Middle frontal gyrus (tissue), 1 donor: ENCODE data around the gene GADD45GIP1.
"Not testable (repeated sequence)": the region's sequence is repeated elsewhere in the genome, so short reads cannot be mapped to it uniquely, and the experiment has no call there.

ENCODE experiments used
- DNase-seq: peaks from one replicate; pipeline ENCODE4 v3.0.0-alpha.2; 2015; ENCODE audit warnings: low spot score; ENCODE audit errors: extremely low spot score

The GADD45GIP1 gene

DNA sequence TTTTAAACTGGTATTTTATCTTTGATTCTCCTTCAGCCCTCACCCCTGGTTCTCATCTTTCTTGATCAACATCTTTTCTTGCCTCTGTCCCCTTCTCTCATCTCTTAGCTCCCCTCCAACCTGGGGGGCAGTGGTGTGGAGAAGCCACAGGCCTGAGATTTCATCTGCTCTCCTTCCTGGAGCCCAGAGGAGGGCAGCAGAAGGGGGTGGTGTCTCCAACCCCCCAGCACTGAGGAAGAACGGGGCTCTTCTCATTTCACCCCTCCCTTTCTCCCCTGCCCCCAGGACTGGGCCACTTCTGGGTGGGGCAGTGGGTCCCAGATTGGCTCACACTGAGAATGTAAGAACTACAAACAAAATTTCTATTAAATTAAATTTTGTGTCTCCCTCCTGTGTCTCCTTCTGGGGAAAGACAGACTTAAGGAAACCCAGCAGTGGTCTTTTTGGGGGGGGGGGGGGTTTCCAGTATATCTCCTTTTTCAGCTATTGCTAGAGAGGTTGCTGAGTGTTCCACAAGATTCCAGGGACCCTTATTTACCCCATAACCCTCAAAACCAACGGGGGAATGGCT lies 12.8 kb downstream of the GADD45GIP1 start:
- DNase-seq: no peak

DNA sequence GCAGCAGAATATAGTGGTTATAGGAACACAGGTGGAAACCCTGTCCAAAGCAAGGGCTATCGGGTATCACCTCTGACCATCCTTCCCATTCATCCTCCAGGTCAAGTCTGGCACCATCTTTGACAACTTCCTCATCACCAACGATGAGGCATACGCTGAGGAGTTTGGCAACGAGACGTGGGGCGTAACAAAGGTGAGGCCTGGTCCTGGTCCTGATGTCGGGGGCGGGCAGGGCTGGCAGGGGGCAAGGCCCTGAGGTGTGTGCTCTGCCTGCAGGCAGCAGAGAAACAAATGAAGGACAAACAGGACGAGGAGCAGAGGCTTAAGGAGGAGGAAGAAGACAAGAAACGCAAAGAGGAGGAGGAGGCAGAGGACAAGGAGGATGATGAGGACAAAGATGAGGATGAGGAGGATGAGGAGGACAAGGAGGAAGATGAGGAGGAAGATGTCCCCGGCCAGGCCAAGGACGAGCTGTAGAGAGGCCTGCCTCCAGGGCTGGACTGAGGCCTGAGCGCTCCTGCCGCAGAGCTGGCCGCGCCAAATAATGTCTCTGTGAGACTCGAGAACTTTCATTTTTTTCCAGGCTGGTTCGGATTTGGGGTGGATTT lies 13.5 kb downstream of the GADD45GIP1 start:
- no peak for DNase-seq

DNA sequence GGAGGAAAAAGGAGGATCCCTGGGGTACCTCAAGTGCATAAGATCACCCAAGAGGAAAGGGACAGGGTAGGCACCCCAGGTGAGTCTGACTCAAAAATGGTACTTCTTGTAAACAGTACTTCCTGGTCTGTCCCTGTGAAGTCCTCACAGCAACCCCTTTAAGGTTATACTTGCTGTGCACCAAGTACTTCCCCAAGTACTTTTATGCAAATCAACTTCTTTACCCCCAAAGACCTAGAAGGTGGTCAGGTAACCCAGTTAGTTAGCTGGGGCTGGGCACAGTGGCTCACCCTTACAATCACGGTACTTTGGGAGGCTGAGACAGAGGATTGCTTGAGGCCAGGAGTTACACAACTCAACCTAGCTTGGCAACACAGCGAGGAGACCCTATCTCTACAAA lies 16.1 kb downstream of the GADD45GIP1 start:
- DNase-seq: no peak

DNA sequence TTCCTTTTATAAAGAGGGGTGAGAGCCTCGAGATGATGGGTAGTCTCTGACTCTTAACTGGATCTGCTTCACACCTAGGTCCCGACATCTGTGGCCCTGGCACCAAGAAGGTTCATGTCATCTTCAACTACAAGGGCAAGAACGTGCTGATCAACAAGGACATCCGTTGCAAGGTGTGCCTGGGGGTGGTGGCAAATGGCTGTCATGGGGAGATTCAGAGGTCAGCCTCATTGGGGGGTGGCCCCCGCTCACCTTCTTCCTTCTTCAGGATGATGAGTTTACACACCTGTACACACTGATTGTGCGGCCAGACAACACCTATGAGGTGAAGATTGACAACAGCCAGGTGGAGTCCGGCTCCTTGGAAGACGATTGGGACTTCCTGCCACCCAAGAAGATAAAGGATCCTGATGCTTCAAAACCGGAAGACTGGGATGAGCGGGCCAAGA lies 17.0 kb downstream of the GADD45GIP1 start:
- DNase-seq: no peak

DNA sequence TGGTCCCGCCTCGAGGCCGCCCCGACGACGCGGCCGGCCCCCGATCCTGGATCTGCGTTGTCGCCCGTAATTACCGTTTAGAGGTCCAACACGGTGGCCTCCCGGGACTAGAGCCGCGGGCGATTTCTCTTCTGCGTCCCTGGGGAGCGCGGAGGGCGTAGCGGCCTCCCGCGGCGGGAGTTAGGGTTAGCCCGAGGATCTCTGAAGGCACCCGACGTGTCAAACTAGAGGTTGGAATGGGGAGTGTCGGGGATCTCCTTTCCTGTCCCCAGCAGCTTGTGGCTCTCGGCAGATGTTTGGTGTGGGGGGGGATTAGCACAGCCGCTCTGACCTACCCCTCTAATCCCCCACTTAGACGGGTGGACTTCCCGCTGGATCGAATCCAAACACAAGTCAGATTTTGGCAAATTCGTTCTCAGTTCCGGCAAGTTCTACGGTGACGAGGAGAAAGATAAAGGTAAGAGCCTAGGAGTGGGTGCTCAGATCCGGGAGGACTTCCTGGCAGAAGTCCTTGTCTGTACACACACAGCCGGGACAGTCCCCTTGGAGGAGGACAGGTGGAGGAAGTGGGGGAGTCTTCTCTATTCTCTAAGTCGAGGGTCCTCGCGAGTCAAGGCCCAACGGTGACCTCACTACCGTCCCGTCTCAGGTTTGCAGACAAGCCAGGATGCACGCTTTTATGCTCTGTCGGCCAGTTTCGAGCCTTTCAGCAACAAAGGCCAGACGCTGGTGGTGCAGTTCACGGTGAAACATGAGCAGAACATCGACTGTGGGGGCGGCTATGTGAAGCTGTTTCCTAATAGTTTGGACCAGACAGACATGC lies 18.0 kb downstream of the GADD45GIP1 start:
- DNase-seq: no peak

DNA sequence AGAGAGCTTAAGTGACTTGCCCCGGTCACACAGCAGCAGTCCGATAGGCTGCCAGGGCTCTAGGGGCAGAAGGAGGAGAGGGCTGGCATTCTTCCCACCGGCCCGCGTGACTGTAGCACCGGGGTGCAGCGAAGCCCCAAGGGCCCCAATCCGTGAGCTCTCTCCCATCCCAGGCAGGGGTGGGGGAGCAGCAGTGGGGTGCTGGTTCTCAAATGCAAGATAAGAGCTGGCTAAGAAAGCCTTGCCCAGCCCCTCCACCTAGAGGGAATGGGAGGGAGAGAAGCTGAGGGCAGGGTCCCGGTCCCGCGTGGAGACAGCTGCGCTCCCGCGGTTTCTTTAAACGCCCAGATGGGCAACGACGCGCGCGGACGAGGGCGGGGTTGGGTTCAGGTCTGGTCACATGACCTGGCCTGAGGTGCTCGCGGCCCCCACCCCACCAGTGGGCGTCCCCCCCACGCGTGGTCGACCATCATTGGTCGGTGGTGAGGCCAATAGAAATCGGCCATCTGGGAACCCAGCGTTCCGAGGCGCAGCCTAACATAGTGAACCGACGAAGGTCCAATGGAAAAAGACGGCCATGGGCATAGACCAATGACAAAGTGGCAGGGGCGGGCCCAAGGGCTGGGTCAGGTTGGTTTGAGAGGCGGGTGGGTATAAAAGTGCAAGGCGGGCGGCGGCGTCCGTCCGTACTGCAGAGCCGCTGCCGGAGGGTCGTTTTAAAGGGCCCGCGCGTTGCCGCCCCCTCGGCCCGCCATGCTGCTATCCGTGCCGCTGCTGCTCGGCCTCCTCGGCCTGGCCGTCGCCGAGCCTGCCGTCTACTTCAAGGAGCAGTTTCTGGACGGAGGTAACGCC lies 18.9 kb downstream of the GADD45GIP1 start, which contains the start of gene CALR:
Gene CALR, plus strand, starts transcription at position 683 of the 852 bp plus-strand sequence. Its CDS starts 71 bp downstream, at position 754.
- DNase-seq: peak; percentile 100

DNA sequence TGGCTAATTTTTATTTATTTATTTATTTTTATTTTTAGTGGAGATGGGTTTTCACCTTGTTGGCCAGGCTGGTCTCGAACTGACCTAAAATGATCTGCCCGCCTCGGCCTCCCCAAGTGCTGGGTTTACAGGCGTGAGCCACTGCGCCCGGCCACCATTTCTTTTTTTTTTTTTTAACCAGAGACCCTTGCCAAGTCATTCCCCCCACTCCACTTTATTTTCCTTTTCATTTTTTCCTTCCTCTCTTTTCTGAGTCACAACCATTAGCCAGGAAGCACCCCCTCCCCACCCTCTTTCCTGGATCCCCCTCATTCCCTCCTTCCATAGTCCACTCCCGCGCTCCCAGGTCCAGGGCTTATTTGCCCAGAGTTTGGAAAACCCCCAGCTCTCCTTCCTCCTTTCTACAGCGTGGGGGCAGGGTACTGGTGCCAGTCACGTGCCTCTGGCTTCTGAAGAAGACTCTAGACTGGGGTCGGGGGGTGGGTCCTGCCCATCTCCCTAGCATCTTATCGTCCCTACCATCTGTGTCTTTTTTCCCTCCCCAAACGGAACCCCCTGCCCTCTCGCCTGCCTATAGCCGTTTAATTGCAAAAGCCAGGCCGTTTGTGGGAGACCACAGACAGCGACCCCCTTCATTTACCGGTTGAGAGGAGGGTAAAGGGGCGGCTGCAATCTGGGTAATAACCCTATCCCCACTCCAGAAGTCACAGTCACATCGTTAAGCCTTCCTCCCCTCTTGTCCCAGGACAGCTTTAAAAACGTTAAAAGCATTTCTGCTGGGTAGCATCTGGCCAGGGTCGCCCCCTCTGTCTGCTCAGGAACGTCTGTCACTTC lies 19.7 kb downstream of the GADD45GIP1 start:
- no peak for DNase-seq

DNA sequence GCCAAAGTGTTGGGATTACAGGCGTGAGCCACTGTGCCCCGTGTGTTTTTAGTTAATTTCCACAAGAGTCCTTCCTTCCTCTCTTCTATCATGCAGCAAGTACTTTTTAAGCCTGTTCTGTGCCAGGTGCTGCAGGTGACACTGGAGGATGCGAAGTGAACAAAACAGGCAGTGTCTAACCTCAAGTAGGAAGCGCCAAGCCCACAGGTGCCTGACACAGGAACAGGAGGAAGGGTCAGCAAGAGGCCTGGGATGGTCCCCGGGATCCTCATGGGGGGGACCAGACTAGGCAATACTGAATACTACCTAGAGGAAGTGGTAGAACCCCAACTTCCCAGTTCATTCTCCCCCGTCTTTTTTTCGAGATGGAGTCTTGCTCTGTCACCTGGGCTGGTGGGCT lies 20.4 kb downstream of the GADD45GIP1 start:
- no peak for DNase-seq

DNA sequence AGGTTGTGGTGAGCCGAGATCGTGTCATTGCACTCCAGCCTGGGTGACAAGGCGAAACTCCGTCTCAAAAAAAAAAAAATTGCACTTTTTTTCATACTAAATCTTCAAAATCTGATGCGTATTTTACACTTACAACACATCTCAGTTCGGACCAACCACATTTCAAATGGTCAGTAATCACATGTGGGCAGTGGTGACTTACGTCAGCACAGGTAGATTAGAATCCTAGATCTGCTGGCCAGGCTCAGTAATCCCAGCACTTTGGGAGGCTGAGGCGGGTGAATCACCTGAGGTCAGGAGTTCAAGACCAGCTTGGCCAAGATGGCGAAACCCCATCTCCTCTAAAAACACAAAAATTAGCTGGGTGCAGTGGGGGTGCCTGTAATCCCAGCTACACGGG lies 22.0 kb downstream of the GADD45GIP1 start:
- no peak for DNase-seq

DNA sequence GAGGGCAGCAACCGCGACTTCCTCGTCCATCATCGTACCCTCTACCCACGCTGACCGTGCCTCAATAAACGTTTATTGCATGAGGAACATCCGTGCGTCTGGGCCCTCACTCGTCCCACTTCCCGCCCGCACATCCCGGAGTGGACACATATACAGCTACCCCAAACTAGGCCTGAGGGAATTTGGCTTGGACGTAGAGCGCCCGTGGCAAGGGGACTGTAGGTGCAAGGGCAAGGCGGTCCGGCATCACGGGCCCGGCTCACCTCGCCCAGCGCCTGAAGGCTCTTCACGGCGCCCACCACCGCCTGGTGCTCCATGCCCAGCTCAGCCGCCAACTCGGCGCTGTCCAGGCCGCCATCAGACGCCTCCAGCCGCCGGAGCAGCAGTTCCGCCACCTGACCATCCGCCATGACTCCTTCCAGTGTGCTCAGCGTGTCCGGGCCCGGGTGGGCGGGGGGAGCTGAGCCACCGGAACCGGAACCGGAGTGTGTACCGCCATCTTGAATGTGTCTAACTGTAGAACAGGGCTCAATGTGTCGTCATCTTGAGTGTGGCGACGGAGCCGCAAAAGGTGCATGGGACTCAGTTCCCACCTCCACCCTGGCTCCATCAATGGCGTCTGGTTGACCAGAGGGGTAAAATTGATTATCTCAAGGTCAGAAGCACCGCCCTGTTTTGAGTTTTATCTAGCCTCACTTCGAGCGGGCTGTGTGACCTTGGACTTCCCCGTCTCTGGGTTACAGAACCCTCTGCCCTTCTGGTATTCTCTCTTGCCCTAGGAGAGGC lies 23.5 kb downstream of the GADD45GIP1 start, which contains the start of gene FARSA:
Gene FARSA, minus strand, starts transcription at position 425 of the 786 bp plus-strand sequence. Its CDS starts 15 bp downstream, at position 410.
- DNase-seq: peak; percentile 89

DNA sequence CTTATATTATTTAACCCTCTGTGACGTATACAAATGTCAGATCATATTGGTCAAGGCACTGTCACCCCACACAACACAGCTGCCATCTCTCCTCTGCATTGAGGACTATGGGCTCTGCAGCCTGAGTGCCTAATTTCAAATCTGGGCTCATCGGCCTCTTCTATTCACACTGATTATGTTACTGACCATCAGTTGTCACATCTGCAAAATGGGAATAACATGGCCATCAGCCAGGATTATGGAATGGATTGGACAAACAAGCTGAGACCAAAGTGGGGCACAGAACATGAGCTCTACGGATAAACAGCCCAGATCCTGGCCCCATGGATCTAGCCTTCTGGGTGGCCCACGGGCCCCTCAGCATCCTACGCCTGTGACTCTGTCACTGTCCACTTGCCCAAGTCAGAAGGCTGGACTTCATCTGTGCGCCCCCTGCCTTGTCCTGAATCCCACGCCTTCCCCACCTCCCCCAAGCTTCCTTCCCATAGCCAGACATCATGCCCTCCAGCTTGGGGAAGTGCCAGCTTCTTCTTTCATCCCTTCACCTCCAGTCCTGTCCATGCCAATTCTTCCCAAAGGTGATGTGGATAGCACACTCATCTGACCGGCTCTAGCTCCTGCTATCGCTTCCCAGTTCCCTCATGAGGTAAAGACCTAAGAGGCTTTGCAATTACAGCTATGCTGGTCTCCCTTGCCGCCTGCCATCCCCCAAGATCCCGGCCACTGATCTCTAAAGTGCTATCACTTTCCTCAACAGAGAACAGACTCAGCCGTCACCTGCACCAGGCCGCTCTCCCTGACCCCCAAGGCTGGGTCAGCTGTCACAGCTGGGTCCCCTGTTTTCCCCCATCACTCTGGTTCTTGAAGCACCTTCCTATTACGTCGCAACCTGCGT lies 24.4 kb downstream of the GADD45GIP1 start:
- DNase-seq: no peak

DNA sequence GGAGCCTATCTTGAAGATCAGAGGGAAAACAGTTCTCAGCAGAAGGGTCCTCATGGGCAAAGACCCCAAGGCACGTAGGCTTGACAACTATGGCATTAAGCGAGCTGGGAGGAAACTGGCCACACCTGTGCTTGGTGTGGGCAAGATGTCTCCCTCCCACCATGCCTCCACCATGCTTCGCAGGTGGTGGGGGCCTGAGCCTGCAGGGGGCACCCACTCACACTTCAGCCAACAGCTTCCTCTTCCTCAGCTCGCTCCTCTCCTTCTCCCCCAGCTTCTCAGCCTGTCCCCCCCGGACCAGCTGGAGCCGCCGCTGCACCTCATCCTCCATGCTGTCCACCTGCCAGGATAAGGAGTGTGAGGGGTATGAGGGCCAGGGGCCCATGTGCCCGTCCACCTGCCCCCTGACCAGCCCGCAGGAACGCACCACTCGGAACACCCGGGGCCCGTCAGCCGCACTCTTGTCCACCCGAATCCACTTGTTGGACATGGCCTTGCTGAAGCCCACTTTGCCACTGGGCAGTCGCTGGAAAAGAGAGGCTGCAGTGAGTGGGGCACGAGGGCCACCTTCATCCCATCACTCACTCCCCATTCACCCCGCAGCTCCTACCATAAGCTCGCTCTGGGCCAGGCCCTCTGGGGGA lies 26.9 kb downstream of the GADD45GIP1 start:
- DNase-seq: no peak

DNA sequence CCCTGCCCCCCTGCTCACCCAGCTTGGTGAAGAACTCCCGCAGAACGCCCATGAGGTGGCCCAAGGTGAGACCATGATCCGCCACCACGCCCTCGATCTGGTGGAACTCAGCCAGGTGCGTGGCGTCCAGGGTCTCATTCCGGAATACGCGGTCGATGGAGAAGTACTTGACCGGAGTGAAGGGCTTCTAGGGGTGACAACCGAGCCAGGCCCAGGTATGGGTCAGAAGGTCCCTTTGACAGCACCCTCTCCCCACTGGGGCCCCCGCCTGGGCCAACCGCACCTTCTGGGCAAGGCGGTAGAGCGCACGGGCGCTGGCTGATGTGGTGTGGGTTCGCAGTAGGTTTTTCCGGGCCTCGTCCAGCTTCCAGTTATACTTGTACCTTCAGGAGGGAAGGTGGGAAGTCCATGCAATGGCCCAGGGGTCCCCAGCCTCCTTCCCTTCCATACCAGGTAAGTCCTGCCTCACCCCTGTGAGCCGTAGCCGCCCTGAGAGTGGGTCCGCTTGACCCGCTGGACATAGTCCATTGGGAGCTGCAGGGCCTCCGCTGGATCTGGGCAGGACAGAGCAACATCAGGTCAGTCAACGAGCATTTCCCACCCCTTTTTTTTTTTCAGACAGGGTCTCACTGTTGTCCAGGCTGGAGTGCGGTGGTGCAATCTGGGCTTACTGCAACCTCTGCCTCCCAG lies 32.3 kb downstream of the GADD45GIP1 start:
- no peak for DNase-seq

DNA sequence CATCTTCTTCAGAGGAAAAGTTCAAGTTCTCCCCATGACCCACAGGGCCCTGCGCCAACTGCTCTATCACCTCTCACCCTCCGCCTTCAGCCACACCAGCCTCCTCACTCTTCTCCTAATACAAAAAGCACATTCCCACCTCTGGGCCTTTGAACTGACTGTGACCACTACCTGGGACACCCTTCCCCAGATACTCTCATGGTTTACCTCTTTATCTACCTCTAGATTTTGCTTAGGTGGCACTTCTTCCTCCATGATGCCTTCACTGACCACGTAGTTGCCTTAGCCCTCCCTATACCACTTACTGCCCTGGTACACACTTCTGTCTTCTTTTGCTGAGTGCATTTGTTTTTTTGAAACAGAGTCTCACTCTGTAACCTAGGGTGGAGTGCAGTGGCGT lies 34.1 kb downstream of the GADD45GIP1 start:
- no peak for DNase-seq

DNA sequence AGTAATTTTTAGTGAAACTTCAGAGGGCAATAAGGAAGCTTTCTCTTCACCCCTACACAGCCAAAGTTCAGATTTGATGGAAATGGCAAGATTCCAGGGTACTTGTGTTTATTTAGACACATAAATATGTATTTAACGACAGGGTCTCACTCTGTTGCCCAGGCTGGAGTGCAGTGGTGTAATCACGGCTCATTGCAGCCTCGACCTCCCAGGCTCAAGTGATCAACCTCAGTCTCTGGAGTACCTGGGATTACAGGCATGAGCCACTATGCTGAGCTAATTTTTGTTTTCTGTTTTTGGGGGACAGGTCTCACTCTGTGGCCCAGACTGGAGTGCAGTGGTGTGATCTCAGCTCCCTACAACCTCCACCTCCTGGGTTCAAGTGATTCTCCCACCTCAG lies 36.0 kb downstream of the GADD45GIP1 start:
- no peak for DNase-seq

DNA sequence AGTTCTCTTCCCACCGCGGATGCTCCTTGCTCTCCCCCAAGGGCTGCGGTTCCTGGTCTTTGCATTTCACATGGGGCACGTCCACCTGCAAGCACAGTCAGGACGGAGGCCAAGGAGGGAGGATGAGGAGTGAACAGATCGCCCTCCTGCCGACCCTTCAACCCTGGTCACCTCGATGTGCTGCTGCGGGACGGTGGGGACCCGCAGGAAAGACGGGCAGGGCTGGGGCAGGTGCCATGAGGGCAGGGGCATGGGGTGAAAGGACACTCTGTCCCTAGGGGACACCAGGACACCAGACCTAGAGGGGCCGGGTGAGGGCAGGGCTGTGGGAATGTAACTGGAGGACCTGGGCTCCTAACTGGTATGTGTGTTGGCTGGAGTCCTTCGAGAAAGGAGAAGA lies 38.8 kb downstream of the GADD45GIP1 start:
- DNase-seq: no peak

DNA sequence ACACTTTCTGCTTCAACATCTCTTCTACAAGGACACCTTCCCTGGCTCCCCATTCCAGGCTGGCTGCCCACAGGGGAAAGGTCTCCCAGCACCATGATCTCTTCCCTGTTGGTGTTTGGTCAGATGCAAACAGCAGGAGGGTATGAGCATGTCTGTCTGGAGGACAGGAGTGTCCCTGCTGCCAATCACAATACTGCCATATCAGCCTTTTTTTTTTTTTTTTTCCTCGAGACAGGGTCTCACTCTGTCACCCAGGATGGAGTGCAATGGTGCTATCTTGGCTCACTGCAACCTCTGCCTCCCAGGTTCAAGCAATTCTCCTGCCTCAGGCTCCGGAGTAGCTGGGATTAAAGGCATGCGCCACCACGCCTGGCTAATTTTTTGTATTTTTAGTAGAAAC lies 41.2 kb downstream of the GADD45GIP1 start:
- not testable (repeated sequence) for DNase-seq
